HG03060 (cell line): Measurements from ENCODE around the gene TPK1.
"Not testable (repeated sequence)": the region's sequence is repeated elsewhere in the genome, so short reads cannot be mapped to it uniquely, and the experiment has no call there.

Experiments used
- ATAC-seq: cut with Tn5 transposase; IDR thresholded peaks from one replicate; pipeline ENCODE4 v1.9.1; 2021; ENCODE audit warnings: low read depth, moderate number of reproducible peaks; ENCODE audit not compliant: unreplicated experiment

TPK1 gene

DNA sequence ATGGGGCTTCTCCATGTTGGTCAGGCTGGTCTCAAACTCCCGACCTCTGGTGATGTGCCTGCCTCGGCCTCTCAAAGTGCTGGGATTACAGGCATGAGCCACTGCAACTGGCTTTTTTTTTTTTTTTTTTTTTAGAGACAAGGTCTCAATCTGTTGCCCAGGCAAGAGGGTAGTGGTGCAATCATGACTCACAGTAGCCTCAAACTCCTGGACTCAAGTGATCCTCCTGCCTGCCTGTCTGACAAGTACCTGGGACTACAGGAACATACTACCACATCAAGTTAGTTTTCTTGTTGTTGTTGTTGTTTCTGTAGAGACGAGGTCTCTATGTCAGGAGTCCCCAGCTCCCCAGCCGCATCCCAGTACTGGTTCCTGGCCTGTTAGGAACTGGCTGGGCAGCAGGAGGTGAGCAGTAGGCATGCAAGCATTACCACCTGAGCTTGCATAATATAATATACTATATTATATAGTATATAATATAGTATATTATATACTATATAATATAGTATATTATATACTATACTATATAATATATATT is 55.7 kb downstream of the TPK1 start:
- ATAC-seq: no peak

GRCh38 chr7:144777889-144778288 is 58.0 kb downstream of the TPK1 start:
- not testable (repeated sequence) for ATAC-seq

DNA sequence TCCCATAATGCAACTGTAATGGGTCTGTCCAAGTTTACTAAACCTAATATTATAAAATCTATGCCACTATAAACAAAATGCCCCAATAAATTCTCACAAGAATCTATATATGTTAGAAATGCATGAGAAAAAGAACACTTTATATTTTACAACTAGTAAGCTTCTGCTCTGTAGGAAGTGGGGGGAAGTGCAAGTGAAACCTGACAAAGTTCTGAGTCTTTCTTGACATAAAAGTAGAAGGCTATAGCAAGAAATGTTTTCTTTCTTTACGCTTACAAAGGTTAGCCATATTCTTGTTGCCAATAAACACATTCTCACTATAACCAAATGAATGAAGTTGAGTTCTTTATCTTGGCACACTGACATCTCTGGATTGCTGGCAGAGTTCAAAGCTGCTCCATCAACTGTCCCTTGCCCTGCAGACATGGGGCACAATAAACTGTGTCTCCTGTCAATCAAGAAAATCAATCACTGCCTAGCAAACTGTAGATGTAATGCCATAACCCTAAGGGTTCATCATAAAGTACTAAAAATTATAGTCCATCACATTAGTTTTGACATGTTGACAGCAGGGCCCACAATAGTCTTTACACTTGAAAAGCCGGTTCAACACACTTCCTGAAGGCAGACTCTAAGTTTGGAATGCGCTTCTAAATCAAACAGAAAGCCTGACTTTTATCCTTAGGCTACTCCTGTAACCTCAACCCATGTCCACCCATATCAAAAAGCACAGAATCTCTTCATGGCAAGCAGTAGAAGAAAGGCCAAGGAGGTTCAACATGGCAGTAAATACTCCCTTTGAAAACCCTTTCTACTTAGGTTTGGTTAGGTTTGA is 58.6 kb downstream of the TPK1 start:
- ATAC-seq: no peak

- no peak for ATAC-seq
These were observed 59.4 kb downstream of the TPK1 start for GRCh38 chr7:144776447-144776846.

DNA sequence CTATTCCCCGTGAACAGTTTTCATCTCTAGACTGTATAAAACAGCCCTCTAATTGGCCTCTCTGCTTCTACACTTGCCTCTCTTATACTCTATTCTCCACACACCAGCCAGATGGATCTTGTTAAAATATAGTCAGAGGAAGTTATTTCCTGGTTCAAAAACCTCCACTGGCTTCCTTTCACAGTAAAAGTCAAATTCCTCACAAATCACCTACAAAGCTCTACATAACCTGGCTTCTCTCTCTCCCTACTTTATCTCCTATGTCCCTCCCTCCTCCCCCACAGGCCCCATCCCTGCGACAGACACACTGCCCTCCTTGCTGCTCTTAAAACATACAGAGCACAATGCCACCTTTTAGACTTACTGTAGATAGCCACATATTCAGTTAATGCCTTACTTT is 60.1 kb downstream of the TPK1 start:
- no peak for ATAC-seq

DNA sequence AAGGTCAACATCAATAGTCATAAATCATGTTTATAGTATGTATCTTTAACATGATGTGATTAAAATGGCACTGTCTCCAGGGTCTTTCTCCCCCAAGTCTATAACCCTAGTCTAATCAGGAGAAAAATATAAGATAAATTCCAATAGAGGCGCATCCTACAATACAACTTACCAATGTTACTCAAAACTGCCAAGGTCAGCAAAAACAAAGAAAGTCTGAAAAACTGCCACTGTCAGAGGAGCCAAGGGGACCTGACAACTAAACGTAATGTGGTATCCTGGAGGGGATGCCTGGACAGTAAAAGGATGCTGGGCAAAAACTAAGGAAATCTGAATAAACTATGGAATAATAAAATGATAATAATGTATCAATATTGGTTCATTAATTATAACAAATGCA is 63.9 kb downstream of the TPK1 start:
- ATAC-seq: no peak

- no peak for ATAC-seq
These were observed 64.7 kb downstream of the TPK1 start for GRCh38 chr7:144771174-144771573.

DNA sequence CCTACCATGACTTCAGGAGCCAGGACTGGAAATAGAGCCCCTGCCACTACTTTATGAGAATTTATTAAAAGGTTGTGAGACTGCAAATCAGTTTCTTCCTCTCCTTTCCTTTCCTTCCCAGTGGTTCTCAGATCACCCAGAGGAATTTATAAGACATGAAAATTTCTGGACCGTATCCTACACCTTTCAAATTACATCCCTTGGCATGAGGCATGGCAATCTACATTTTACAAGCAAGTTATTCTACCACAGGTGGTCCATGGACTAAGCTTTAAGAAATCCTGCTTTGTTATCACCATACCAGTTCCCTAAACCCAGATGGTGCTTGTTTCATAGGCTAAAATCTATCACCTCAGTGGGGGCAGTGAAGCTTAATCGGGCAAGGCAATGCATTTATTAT is 66.5 kb downstream of the TPK1 start:
- ATAC-seq: no peak

- no peak for ATAC-seq
These were observed 67.2 kb downstream of the TPK1 start for GRCh38 chr7:144768633-144769032.

- no peak for ATAC-seq
These were observed 72.6 kb downstream of the TPK1 start for GRCh38 chr7:144763291-144763690.

GRCh38 chr7:144762853-144763252 is 73.0 kb downstream of the TPK1 start:
- no peak for ATAC-seq

DNA sequence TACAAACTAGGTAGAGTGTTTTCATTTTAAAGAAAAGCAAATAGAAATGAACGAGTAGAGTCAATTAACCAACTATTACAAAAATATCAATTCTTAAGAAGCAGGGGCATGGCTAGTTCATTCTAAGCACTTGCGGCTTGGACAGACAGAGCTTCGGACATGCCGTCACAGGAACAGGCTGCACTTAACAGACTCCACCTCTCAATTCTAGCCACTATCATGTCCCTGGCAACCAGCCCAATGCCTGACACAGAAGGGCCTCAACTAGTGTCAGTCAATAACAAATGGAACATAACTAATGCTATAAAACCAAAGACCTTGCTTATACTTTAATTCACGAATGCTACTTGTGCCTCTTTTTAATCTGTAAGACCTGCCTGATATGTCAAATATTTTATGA is 74.4 kb downstream of the TPK1 start:
- ATAC-seq: no peak

DNA sequence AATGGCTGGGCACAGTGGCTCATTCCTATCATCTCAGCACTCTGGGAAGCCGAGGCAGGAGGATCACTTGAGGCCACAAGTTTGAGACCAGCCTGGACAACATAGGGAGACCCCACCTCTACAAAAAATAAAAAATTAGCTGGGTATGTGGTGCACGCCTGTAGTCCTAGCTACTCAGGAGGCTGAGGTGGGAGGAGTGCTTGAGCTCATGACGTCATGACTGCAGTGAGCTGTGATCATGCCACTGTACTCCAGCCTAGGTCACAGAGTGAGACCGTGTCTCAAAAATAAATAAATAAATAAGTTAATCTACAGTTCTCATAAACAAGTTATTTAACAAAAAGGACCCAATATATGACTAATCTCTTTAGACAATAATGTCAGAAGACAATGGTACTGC is 76.2 kb downstream of the TPK1 start:
- no peak for ATAC-seq

- no peak for ATAC-seq
These were observed 87.9 kb downstream of the TPK1 start for GRCh38 chr7:144747936-144748335.

GRCh38 chr7:144738708-144739314 is 97.0 kb downstream of the TPK1 start:
- ATAC-seq: peak; percentile 62

- ATAC-seq: no peak
These were observed 97.7 kb downstream of the TPK1 start for GRCh38 chr7:144738146-144738545.

- ATAC-seq: no peak
These were observed 98.9 kb downstream of the TPK1 start for GRCh38 chr7:144736880-144737493.

DNA sequence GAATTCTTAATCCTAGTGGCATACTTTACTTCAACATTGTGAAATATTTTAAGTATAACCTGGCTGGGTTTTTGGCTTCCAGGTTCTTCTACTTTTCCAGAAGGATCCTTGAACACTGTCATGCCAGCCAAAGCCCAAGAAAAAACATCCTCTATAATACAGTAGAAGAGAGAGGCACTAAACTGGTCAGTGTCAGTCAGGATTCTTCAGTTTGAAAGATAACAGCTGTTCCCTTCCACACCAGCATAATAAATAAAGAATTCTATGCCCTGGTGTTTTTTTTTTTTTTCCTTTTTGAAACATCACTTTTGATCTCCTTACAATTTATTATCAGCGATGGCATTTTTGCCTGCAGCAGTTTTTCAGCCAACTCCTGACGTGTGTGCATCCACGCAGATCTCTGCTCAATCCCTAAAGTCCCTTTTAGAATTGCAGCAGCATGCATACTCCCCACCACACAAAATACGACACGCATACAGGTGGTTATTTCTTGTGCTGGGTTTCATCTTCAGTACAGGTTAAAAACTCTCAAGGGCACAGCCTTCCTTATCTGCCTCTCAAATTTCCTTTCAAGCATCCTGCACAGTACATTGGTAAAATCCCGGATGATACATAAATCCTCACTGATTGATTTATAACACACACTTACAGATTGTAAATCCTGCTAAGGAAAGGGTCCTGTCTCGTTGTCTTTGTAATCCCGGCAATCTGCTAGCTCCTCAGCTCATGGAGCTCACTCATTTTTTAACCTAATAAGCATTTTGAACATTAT is 100.2 kb downstream of the TPK1 start:
- ATAC-seq: no peak

DNA sequence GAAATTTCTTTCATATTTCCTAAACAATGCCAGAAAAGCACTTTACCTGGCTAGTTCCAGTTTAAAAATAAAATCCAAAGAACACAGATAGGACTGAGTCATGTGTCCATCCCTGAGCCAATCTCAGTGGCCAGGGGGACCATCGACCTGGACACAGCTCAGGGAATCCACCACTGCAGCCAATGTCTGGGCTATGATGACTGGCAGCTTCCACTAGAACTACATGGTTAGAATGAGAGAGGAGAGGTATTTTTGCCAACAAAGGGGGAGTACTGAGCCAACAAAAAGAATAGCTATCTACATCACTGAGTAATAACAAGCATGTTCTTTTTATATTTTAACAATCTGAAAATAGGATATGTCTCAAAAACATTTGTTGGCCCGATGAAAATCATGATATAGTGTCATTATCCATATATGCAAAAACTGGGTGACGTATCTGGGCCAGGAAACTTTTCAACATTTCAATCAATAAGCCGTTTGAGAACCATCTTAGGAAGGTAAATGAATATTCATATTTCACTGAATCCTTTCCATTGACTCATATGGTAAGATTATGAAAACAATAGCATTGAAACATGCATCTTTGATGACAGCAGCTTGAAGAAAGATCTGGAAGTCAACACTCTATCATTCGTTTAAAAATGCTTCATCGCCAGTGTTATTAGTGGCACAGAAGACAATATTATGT is 104.0 kb downstream of the TPK1 start:
- ATAC-seq: no peak

- no peak for ATAC-seq
These were observed 105.6 kb downstream of the TPK1 start for GRCh38 chr7:144730224-144730623.
